Mesendoderm (in vitro differentiated cells): Measurements from ENCODE around the gene FEM1B.

Source experiments
- DNase-seq: peaks from one replicate; pipeline ENCODE4 v3.0.0; 2013
- H2AK5ac ChIP-seq: 2 replicates; pipeline ENCODE4 v1.6.1; 2013; ENCODE audit warnings: low read length, inconsistent platforms
- H2BK120ac ChIP-seq: 2 replicates; pipeline ENCODE4 v1.6.1; 2013; ENCODE audit warnings: low read depth, mild to moderate bottlenecking, low read length, moderate library complexity, mixed read lengths
- H2BK15ac ChIP-seq: replicated peaks from 2 replicates; pipeline ENCODE4 v1.6.1; 2013; ENCODE audit warnings: low read depth, mild to moderate bottlenecking, moderate library complexity
- H2BK5ac ChIP-seq: 2 replicates; pipeline ENCODE4 v1.6.1; 2013; ENCODE audit warnings: low read length, inconsistent platforms
- H3K18ac ChIP-seq: 2 replicates; pipeline ENCODE4 v1.6.1; 2013; ENCODE audit warnings: mild to moderate bottlenecking, low read length, mixed read lengths
- H3K23ac ChIP-seq: one replicate; pipeline ENCODE4 v1.6.1; 2013; ENCODE audit warnings: low read length
- H3K27ac ChIP-seq: 2 replicates; pipeline ENCODE4 v1.5.1; 2013; ENCODE audit warnings: low read depth, mild to moderate bottlenecking, inconsistent platforms, low read length, moderate library complexity
- H3K27me3 ChIP-seq: 2 replicates; pipeline ENCODE4 v1.6.1; 2013; ENCODE audit warnings: low read length, control low read depth, mild to moderate bottlenecking, inconsistent platforms; ENCODE audit not compliant: insufficient read depth, poor library complexity
- H3K36me3 ChIP-seq: 2 replicates; pipeline ENCODE4 v1.6.1; 2013; ENCODE audit warnings: low read length, inconsistent platforms; ENCODE audit not compliant: control insufficient read depth, insufficient read depth
- H3K4ac ChIP-seq: one replicate; pipeline ENCODE4 v1.6.1; 2013; ENCODE audit warnings: low read depth, mild to moderate bottlenecking, low read length, moderate library complexity
- H3K4me1 ChIP-seq: 2 replicates; pipeline ENCODE4 v1.6.1; 2013; ENCODE audit warnings: low read depth, low read length, inconsistent platforms; ENCODE audit not compliant: control insufficient read depth
- H3K4me2 ChIP-seq: 2 replicates; pipeline ENCODE4 v1.6.1; 2013; ENCODE audit warnings: low read length
- H3K4me3 ChIP-seq: 2 replicates; pipeline ENCODE4 v1.5.1; 2013; ENCODE audit warnings: mild to moderate bottlenecking, low read length
- H3K56ac ChIP-seq: one replicate; pipeline ENCODE4 v1.6.1; 2013; ENCODE audit warnings: low read length
- H3K79me1 ChIP-seq: 2 replicates; pipeline ENCODE4 v1.6.1; 2013; ENCODE audit warnings: low read length, inconsistent platforms
- H3K79me2 ChIP-seq: 2 replicates; pipeline ENCODE4 v1.6.1; 2013; ENCODE audit warnings: mild to moderate bottlenecking, low read length; ENCODE audit not compliant: control insufficient read depth, insufficient read depth
- H3K9ac ChIP-seq: 2 replicates; pipeline ENCODE4 v1.6.1; 2013; ENCODE audit warnings: low read length, inconsistent platforms
- H4K5ac ChIP-seq: one replicate; pipeline ENCODE4 v1.6.1; 2013; ENCODE audit warnings: low read length
- H4K8ac ChIP-seq: one replicate; pipeline ENCODE4 v1.6.1; 2013; ENCODE audit warnings: low read depth, mild to moderate bottlenecking, control low read depth, low read length, moderate library complexity
- WGBS: extraction: QIAGEN DNeasy Blood & Tissue Kit; methylation state at CpG from one replicate; pipeline ENCODE4 v1.1.7; 2013; ENCODE audit warnings: low lambda C conversion rate, missing lambda C conversion rate; ENCODE audit not compliant: insufficient coverage; ENCODE audit errors: extremely low coverage; 5-methylcytosine and 5-hydroxymethylcytosine counted together

FEM1B gene

DNA sequence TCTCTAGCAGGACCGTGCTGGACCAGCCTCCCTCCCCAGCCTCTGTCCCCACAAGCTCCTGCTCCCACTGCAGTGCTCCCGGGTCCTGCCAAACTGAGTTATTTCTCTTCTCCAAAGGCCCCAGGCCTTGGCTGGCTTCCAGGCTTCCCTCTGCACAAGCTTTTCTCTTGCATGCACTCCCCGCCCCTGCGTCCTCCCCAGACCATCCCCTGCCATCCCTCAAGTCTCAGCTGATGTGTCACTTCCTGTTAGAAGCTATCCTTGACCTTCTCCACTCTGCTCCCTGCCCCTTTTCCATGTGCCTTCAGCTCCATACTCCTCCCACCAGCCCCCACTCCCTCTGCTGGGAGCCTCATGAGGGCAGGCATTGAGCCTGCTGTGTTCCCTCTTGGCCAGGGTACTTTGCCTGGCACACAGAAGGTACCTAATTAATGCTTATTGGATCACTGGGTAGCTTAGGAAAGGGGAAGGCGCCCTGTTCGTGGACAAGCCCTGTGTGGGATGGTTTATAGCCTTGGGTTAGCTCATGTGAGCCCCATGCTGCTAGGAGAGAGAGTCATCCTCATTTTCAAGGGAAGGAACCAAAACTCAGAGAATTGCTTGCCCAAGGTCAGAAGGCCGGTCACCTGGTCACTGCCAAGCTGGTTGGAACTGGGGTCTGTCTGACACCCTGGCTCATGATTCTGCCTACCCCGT is 56.4 kb downstream of the FEM1B start:
- WGBS, result no CpG with 5 or more reads among the region's 8 CpGs
- no peaks in the 10 kb centered on the region for H3K36me3 ChIP-seq
- no peak overlapping the region for H3K4me3 ChIP-seq
- H3K4ac ChIP-seq, result no peak overlapping the region
- H3K79me1 ChIP-seq, result no peaks in the 10 kb centered on the region
- H3K4me1 ChIP-seq, result peaks cover 2% of the 10 kb centered on the region
- H3K79me2 ChIP-seq, result no peaks in the 10 kb centered on the region
- no peak overlapping the region for H4K8ac ChIP-seq
- H4K5ac ChIP-seq, result no peak overlapping the region
- H2AK5ac ChIP-seq, result no peak overlapping the region
- H3K27ac ChIP-seq, result no peak overlapping the region
- H3K9ac ChIP-seq, result no peak overlapping the region
- no peaks in the 10 kb centered on the region for H3K27me3 ChIP-seq
- DNase-seq, result peak; percentile 50
- H2BK15ac ChIP-seq, result no peak overlapping the region
- H2BK120ac ChIP-seq, result no peak overlapping the region
- no peak overlapping the region for H3K23ac ChIP-seq
- no peak overlapping the region for H3K18ac ChIP-seq
- H2BK5ac ChIP-seq, result no peak overlapping the region
- H3K4me2 ChIP-seq, result no peak overlapping the region
- H3K56ac ChIP-seq, result no peak overlapping the region

- no peak overlapping the region for H2BK120ac ChIP-seq
- H3K36me3 ChIP-seq, result no peaks in the 10 kb centered on the region
- H3K4me3 ChIP-seq, result no peak overlapping the region
- H2BK5ac ChIP-seq, result no peak overlapping the region
- no peak overlapping the region for H4K8ac ChIP-seq
- no peak overlapping the region for H3K9ac ChIP-seq
- no peak overlapping the region for H2AK5ac ChIP-seq
- H3K4me2 ChIP-seq, result no peak overlapping the region
- H3K18ac ChIP-seq, result no peak overlapping the region
- H3K79me2 ChIP-seq, result no peaks in the 10 kb centered on the region
- no CpG with 5 or more reads among the region's 9 CpGs for WGBS
- H3K27ac ChIP-seq, result no peak overlapping the region
- no peak overlapping the region for H3K23ac ChIP-seq
- H2BK15ac ChIP-seq, result no peak overlapping the region
- no peaks in the 10 kb centered on the region for H3K79me1 ChIP-seq
- H3K27me3 ChIP-seq, result no peaks in the 10 kb centered on the region
- no peak overlapping the region for H3K56ac ChIP-seq
- H3K4me1 ChIP-seq, result peaks cover 2% of the 10 kb centered on the region
- H3K4ac ChIP-seq, result no peak overlapping the region
- no peak overlapping the region for H4K5ac ChIP-seq
- DNase-seq, result no peak
Measured at GRCh38 chr15:68334661-68335124, 57.1 kb downstream of the FEM1B start.

- Histone ChIP-seq H4K5ac (no peak overlapping the region), H2BK5ac (no peak overlapping the region), H3K56ac (no peak overlapping the region)
Measured at GRCh38 chr15:68335251-68335650, 57.7 kb downstream of the FEM1B start.

DNA sequence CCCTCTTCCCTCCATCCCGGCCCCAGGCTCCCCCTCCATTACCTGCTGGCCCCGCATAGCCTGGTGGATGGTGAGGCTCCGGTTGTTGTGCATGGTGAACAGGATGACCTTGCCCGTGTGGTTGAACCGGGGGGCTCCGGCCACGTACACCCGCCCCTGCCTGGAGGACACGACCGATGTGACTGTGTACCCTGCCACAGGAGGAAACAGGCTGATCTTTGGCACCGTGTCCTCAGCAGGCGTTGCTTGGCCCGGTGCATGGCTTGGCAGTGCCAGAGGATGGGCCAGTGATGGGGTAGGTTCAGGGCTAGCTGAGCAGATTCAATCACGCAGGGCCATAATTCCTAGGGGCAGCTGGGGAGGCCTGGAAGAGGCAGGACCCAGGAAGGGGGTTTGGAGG is 58.1 kb downstream of the FEM1B start:
- no CpG with 5 or more reads among the region's 14 CpGs for WGBS
- Histone ChIP-seq H2BK15ac (no peak overlapping the region), H3K4me1 (peaks cover 2% of the 10 kb centered on the region), H3K79me2 (no peaks in the 10 kb centered on the region), H4K8ac (no peak overlapping the region), H3K9ac (no peak overlapping the region), H3K23ac (no peak overlapping the region), H3K56ac (no peak overlapping the region), H3K27me3 (no peaks in the 10 kb centered on the region), H3K36me3 (no peaks in the 10 kb centered on the region), H3K4me3 (no peak overlapping the region), H3K79me1 (no peaks in the 10 kb centered on the region), H2AK5ac (no peak overlapping the region), H3K4me2 (no peak overlapping the region), H3K18ac (no peak overlapping the region), H3K4ac (no peak overlapping the region), H2BK120ac (no peak overlapping the region), H3K27ac (no peak overlapping the region), H4K5ac (no peak overlapping the region), H2BK5ac (no peak overlapping the region)
- no peak for DNase-seq

More at GRCh38 chr15:68335251-68335650, 57.7 kb downstream of the FEM1B start:
- Histone ChIP-seq H3K23ac (no peak overlapping the region), H3K4me1 (peaks cover 2% of the 10 kb centered on the region), H3K4me3 (no peak overlapping the region), H3K79me2 (no peaks in the 10 kb centered on the region), H3K18ac (no peak overlapping the region), H3K36me3 (no peaks in the 10 kb centered on the region), H3K4me2 (no peak overlapping the region), H3K9ac (no peak overlapping the region), H2BK15ac (no peak overlapping the region), H4K8ac (no peak overlapping the region), H3K79me1 (no peaks in the 10 kb centered on the region), H2AK5ac (no peak overlapping the region), H3K4ac (no peak overlapping the region), H3K27me3 (no peaks in the 10 kb centered on the region), H3K27ac (no peak overlapping the region), H2BK120ac (no peak overlapping the region)
- WGBS, result no CpG with 5 or more reads among the region's 1 CpG
- no peak for DNase-seq

GRCh38 chr15:68336516-68336915 is 59.0 kb downstream of the FEM1B start:
- H3K27me3 ChIP-seq, result no peaks in the 10 kb centered on the region
- no peak overlapping the region for H3K56ac ChIP-seq
- H2BK15ac ChIP-seq, result no peak overlapping the region
- H2BK5ac ChIP-seq, result no peak overlapping the region
- no peaks in the 10 kb centered on the region for H3K79me2 ChIP-seq
- H3K36me3 ChIP-seq, result no peaks in the 10 kb centered on the region
- H2BK120ac ChIP-seq, result no peak overlapping the region
- no peak overlapping the region for H2AK5ac ChIP-seq
- WGBS, result no CpG with 5 or more reads among the region's 7 CpGs
- H4K5ac ChIP-seq, result no peak overlapping the region
- H3K4ac ChIP-seq, result no peak overlapping the region
- H3K4me1 ChIP-seq, result no peaks in the 10 kb centered on the region
- no peak overlapping the region for H3K18ac ChIP-seq
- H3K4me2 ChIP-seq, result no peak overlapping the region
- no peak for DNase-seq
- H3K27ac ChIP-seq, result no peak overlapping the region
- H3K4me3 ChIP-seq, result no peak overlapping the region
- no peak overlapping the region for H3K9ac ChIP-seq
- H3K79me1 ChIP-seq, result no peaks in the 10 kb centered on the region
- H3K23ac ChIP-seq, result no peak overlapping the region
- no peak overlapping the region for H4K8ac ChIP-seq

GRCh38 chr15:68337826-68338225 is 60.3 kb downstream of the FEM1B start:
- Histone ChIP-seq H3K79me2 (no peaks in the 10 kb centered on the region), H2BK15ac (no peak overlapping the region), H3K18ac (no peak overlapping the region), H3K4me1 (no peaks in the 10 kb centered on the region), H3K4ac (no peak overlapping the region), H2BK5ac (no peak overlapping the region), H3K27me3 (no peaks in the 10 kb centered on the region), H3K36me3 (no peaks in the 10 kb centered on the region), H4K5ac (no peak overlapping the region), H3K23ac (no peak overlapping the region), H3K56ac (no peak overlapping the region), H3K4me2 (no peak overlapping the region), H2AK5ac (no peak overlapping the region), H3K27ac (no peak overlapping the region), H3K9ac (no peak overlapping the region), H3K79me1 (no peaks in the 10 kb centered on the region), H2BK120ac (no peak overlapping the region), H3K4me3 (no peak overlapping the region), H4K8ac (no peak overlapping the region)
- DNase-seq, result no peak
- WGBS, result no CpG with 5 or more reads among the region's 6 CpGs
